IPS-15b (cell line): Measurements from ENCODE around the gene UNKL.

Source experiments
- H3K27me3 ChIP-seq: one replicate; pipeline ENCODE4 v1.6.1; 2013; ENCODE audit warnings: low read length; ENCODE audit not compliant: control insufficient read depth, insufficient read depth
- H3K36me3 ChIP-seq: one replicate; pipeline ENCODE4 v1.6.1; 2013; ENCODE audit warnings: low read length; ENCODE audit not compliant: control insufficient read depth, insufficient read depth
- H3K4me1 ChIP-seq: one replicate; pipeline ENCODE4 v1.6.1; 2013; ENCODE audit warnings: mild to moderate bottlenecking, low read length; ENCODE audit not compliant: control insufficient read depth, insufficient read depth
- H3K4me3 ChIP-seq: one replicate; pipeline ENCODE4 v1.5.1; 2013; ENCODE audit warnings: low read depth, low read length
- H3K9ac ChIP-seq: one replicate; pipeline ENCODE4 v1.6.1; 2013; ENCODE audit warnings: low read depth, mild to moderate bottlenecking, low read length
- H3K9me3 ChIP-seq: one replicate; pipeline ENCODE4 v1.6.1; 2013; ENCODE audit warnings: mild to moderate bottlenecking, low read length; ENCODE audit not compliant: control insufficient read depth, insufficient read depth

The UNKL gene

DNA sequence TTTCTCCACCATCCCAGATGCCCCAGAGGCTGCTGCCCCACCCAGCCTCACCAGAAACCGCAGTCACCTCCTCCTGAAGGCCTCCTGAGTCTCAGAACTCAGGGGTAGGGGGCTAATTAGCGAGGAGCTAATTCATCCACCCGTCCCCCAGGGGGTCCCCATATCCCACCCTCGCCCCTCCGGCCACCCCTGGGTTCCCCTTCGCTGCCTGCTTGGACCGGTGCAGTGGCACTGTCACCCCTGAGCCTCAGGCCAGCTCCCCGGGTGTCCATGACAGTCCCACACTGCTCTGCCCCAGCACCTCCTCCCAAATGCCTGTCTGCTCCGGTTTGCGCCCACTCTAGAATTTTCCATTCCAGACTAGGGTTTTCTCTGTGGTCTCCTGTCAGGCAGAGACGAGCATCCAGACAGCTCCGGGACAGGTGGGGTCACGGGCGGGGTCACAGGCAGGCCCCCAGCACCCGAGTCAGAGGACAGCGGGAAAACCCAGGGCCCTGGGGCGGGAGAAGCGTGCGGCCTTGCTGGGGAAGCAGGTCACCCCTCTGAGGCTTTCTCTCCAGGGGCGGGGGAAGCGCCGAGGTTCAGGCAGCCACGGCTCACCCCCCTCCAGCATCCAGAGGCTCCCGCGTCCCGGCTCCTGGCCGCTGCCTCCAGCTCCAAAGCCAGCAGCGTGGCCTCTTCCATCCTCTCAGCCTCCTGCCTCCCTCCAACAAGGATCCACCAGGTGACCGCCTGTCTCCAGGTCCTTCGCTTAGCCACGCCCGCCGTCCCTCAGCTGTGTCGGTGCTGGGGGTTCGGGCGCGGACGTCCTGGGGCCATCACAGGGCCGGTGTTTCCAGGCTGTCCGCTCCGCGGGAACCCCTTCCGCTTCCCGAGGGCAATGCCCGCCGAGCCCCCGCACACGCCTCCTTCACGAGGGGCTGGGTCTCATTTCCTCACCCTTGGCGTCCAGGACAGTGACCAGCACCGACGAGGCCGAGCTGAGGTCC lies 13.3 kb upstream of the UNKL start:
- no peaks in the 10 kb centered on the region for H3K27me3 ChIP-seq
- no peak overlapping the region for H3K4me3 ChIP-seq
- H3K9ac ChIP-seq: no peak overlapping the region
- no peaks in the 10 kb centered on the region for H3K4me1 ChIP-seq
- H3K9me3 ChIP-seq: no peaks in the 10 kb centered on the region
- no peaks in the 10 kb centered on the region for H3K36me3 ChIP-seq

DNA sequence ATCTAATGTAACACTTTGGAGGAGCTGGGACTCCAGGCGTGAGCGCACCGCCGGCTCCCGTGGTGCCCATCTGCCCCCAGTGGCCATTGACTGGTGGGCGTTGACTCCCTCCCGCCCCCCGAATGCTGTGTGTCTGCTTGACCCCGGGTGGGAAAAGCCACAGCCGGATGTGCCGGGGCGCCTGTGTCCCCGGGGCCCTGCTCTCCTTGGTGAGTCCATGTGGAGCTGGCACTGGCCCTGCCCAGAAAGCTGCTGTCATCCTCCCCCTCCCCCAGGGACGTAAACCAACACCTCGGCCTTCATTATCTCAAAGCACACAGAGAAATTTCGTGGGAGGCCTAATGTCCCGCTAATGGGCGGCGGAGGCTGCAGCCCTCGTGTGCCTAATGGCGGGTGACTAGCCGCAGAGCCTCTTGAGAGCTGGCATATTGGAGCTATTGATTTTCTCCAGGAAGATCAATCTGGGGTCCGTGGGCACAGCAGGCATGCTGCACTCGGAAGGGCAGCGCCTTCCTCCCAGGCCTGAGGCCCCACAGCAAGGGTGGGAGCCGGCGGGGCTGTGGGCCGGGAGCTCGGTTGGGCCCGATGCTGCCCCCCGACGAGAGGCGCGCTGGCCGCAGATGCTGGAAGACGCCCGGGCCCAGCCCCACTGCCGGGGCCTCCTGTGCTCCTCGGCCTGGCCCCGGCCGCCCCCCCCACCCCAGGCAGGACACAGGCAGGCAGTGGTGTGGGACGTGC lies 12.4 kb upstream of the UNKL start:
- Histone ChIP-seq H3K9ac (no peak overlapping the region), H3K9me3 (no peaks in the 10 kb centered on the region), H3K36me3 (no peaks in the 10 kb centered on the region), H3K4me3 (no peak overlapping the region), H3K4me1 (no peaks in the 10 kb centered on the region), H3K27me3 (no peaks in the 10 kb centered on the region)

- Histone ChIP-seq H3K4me3 (no peak overlapping the region), H3K27me3 (no peaks in the 10 kb centered on the region), H3K4me1 (no peaks in the 10 kb centered on the region)
Measured at GRCh38 chr16:1425616-1426370, 11.3 kb upstream of the UNKL start.

GRCh38 chr16:1424028-1424427 lies 9.5 kb upstream of the UNKL start:
- Histone ChIP-seq H3K9me3 (no peaks in the 10 kb centered on the region), H3K4me1 (no peaks in the 10 kb centered on the region), H3K27me3 (no peaks in the 10 kb centered on the region), H3K9ac (no peak overlapping the region), H3K36me3 (no peaks in the 10 kb centered on the region), H3K4me3 (no peak overlapping the region)

More at GRCh38 chr16:1425616-1426370, 11.3 kb upstream of the UNKL start:
- Histone ChIP-seq H3K9me3 (no peaks in the 10 kb centered on the region), H3K9ac (no peak overlapping the region), H3K36me3 (no peaks in the 10 kb centered on the region)

GRCh38 chr16:1422076-1422475 lies 7.6 kb upstream of the UNKL start:
- H3K27me3 ChIP-seq: no peaks in the 10 kb centered on the region
- H3K4me3 ChIP-seq: no peak overlapping the region
- no peaks in the 10 kb centered on the region for H3K36me3 ChIP-seq

DNA sequence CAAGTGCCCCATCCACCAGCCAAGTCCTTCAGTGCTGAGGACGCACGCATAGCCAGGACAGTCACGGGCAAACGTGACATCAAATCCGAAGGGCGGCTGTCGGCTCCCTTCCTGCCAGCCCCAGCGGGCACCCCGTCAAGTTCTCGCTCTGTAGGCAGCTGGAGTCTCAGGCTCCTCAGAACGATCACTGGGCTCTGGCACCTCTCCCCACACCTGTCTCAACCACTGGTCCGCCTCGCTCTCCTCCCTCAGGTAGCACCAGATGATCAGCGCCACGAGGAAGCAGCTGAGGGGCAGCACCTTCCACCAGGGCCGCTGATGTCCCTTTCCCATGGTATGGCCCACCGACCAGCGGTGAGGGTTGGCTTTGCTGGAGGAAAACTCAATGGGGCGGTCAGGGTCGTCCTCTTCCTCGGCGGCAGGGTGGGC lies 5.6 kb upstream of the UNKL start:
- no peaks in the 10 kb centered on the region for H3K27me3 ChIP-seq
- H3K4me3 ChIP-seq: peak overlapping the region; percentile 98
- no peaks in the 10 kb centered on the region for H3K9me3 ChIP-seq
- H3K4me1 ChIP-seq: no peaks in the 10 kb centered on the region
- peak overlapping the region; percentile 97 for H3K9ac ChIP-seq
- no peaks in the 10 kb centered on the region for H3K36me3 ChIP-seq

More at GRCh38 chr16:1422076-1422475, 7.6 kb upstream of the UNKL start:
- Histone ChIP-seq H3K9me3 (no peaks in the 10 kb centered on the region), H3K4me1 (no peaks in the 10 kb centered on the region), H3K9ac (no peak overlapping the region)

GRCh38 chr16:1416521-1416941 lies 2.0 kb upstream of the UNKL start:
- H3K9me3 ChIP-seq: no peaks in the 10 kb centered on the region
- no peak overlapping the region for H3K4me3 ChIP-seq
- no peaks in the 10 kb centered on the region for H3K27me3 ChIP-seq
- H3K36me3 ChIP-seq: no peaks in the 10 kb centered on the region
- H3K4me1 ChIP-seq: no peaks in the 10 kb centered on the region
- no peak overlapping the region for H3K9ac ChIP-seq

GRCh38 chr16:1413684-1414531 lies 596 bp downstream of the UNKL start:
- peak overlapping the region; percentile 75 for H3K4me3 ChIP-seq
- H3K9ac ChIP-seq: peak overlapping the region; percentile 47
- H3K9me3 ChIP-seq: no peaks in the 10 kb centered on the region
- no peaks in the 10 kb centered on the region for H3K36me3 ChIP-seq
- H3K27me3 ChIP-seq: no peaks in the 10 kb centered on the region
- H3K4me1 ChIP-seq: no peaks in the 10 kb centered on the region

GRCh38 chr16:1412847-1413246 lies 1.7 kb downstream of the UNKL start:
- no peaks in the 10 kb centered on the region for H3K36me3 ChIP-seq
- H3K9ac ChIP-seq: no peak overlapping the region
- H3K9me3 ChIP-seq: no peaks in the 10 kb centered on the region
- H3K4me1 ChIP-seq: no peaks in the 10 kb centered on the region
- no peak overlapping the region for H3K4me3 ChIP-seq
- H3K27me3 ChIP-seq: no peaks in the 10 kb centered on the region

DNA sequence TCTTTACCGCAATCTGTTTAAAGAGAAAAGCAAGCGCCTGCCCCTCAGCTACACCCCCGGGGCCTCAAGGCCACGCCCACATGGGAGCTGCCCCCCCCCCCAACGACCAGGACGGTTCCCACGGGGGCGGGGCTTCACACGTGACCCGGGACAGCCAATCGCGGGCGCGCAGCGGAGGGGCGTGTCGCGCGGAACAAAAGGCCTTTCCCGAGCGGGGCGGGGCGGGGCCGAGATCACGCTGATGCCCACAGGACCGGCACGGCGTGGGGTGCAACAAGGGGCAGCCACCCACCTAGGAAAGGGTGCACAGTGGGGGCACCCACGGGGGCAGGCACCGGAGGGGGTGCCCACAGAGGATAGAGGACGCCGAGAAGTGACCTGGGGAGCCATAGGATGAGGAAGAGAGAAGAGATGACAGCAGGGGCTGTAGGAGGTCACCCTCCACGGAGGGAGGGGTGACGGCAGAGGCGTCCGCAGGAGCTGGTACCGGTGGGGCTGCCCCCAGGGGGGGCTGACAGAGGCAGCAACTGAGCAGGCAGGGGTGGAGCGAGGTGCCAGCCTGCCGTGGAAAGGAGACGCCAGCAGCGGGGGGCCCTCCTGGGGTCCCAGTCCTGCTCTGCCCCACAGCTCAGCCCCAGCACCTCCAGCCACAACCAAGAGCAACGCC lies 6.2 kb downstream of the UNKL start:
- Histone ChIP-seq H3K9me3 (no peaks in the 10 kb centered on the region), H3K4me3 (peak overlapping the region; percentile 82), H3K36me3 (no peaks in the 10 kb centered on the region), H3K27me3 (no peaks in the 10 kb centered on the region), H3K9ac (no peak overlapping the region), H3K4me1 (no peaks in the 10 kb centered on the region)
